ENCODE data around the gene FUT9.

FUT9 gene

GRCh38 chr6:96002576-96002910 lies 13.2 kb upstream of the FUT9 start:
- Histone ChIP-seq H3K27ac (ENCODE audit: low read length) (no peak overlapping the region), H3K9me3 (ENCODE audit: insufficient read depth, low read length) (no peaks in the 10 kb centered on the region), H2AFZ (ENCODE audit: low read depth, low read length) (no peak overlapping the region), H3K79me2 (ENCODE audit: low read length) (no peaks in the 10 kb centered on the region), H3K4me1 (ENCODE audit: low read length) (no peaks in the 10 kb centered on the region), H3K9ac (ENCODE audit: low read length) (no peak overlapping the region), H3K27me3 (ENCODE audit: low read depth, low read length) (no peaks in the 10 kb centered on the region), H3K4me2 (ENCODE audit: low read length) (no peak overlapping the region), H3K4me3 (ENCODE audit: low read length) (no peak overlapping the region), H3K36me3 (replicated peaks; ENCODE audit: low read depth, low read length) (no peaks in the 10 kb centered on the region), H4K20me1 (ENCODE audit: insufficient read depth, low read length) (no peaks in the 10 kb centered on the region)
- TF ChIP-seq EZH2phosphoT487 (IDR thresholded peaks at IDR 0.05; ENCODE audit: low read depth) (no peak), CTCF (IDR thresholded peaks at IDR 0.05; ENCODE audit: low read depth, low read length) (no peak)

- H3K79me2 ChIP-seq (ENCODE audit: low read length) = no peaks in the 10 kb centered on the region
- no peak overlapping the region for H3K27ac ChIP-seq (ENCODE audit: low read length)
- no peak overlapping the region for H3K9ac ChIP-seq (ENCODE audit: low read length)
- H3K27me3 ChIP-seq (ENCODE audit: low read depth, low read length) = no peaks in the 10 kb centered on the region
- no peak overlapping the region for H3K4me3 ChIP-seq (ENCODE audit: low read length)
- H4K20me1 ChIP-seq (ENCODE audit: insufficient read depth, low read length) = no peaks in the 10 kb centered on the region
- no peaks in the 10 kb centered on the region for H3K4me1 ChIP-seq (ENCODE audit: low read length)
- no peak overlapping the region for H2AFZ ChIP-seq (ENCODE audit: low read depth, low read length)
- no peaks in the 10 kb centered on the region for H3K36me3 ChIP-seq (replicated peaks; ENCODE audit: low read depth, low read length)
- H3K9me3 ChIP-seq (ENCODE audit: insufficient read depth, low read length) = no peaks in the 10 kb centered on the region
- TF ChIP-seq CTCF (IDR thresholded peaks at IDR 0.05; ENCODE audit: low read depth, low read length) (no peak), EZH2phosphoT487 (IDR thresholded peaks at IDR 0.05; ENCODE audit: low read depth) (no peak)
- no peak overlapping the region for H3K4me2 ChIP-seq (ENCODE audit: low read length)
These were observed 12.9 kb upstream of the FUT9 start for GRCh38 chr6:96002912-96003311.

- no peak overlapping the region for H3K4me2 ChIP-seq (ENCODE audit: low read length)
- no peaks in the 10 kb centered on the region for H3K4me1 ChIP-seq (ENCODE audit: low read length)
- H3K36me3 ChIP-seq (replicated peaks; ENCODE audit: low read depth, low read length) = no peaks in the 10 kb centered on the region
- H3K9ac ChIP-seq (ENCODE audit: low read length) = no peak overlapping the region
- H3K9me3 ChIP-seq (ENCODE audit: insufficient read depth, low read length) = no peaks in the 10 kb centered on the region
- no peak for TF ChIP-seq EZH2phosphoT487 (IDR thresholded peaks at IDR 0.05; ENCODE audit: low read depth)
- no peak for TF ChIP-seq CTCF (IDR thresholded peaks at IDR 0.05; ENCODE audit: low read depth, low read length)
- no peaks in the 10 kb centered on the region for H3K79me2 ChIP-seq (ENCODE audit: low read length)
- H3K27me3 ChIP-seq (ENCODE audit: low read depth, low read length) = no peaks in the 10 kb centered on the region
- no peak overlapping the region for H2AFZ ChIP-seq (ENCODE audit: low read depth, low read length)
- no peaks in the 10 kb centered on the region for H4K20me1 ChIP-seq (ENCODE audit: insufficient read depth, low read length)
- H3K4me3 ChIP-seq (ENCODE audit: low read length) = no peak overlapping the region
- no peak overlapping the region for H3K27ac ChIP-seq (ENCODE audit: low read length)
These were observed 8.1 kb upstream of the FUT9 start for GRCh38 chr6:96007663-96008062.

GRCh38 chr6:96013531-96013930 lies 2.2 kb upstream of the FUT9 start:
- no peak overlapping the region for H3K27ac ChIP-seq (ENCODE audit: low read length)
- no peaks in the 10 kb centered on the region for H3K4me1 ChIP-seq (ENCODE audit: low read length)
- no peak for TF ChIP-seq EZH2phosphoT487 (IDR thresholded peaks at IDR 0.05; ENCODE audit: low read depth)
- no peak overlapping the region for H3K4me3 ChIP-seq (ENCODE audit: low read length)
- no peaks in the 10 kb centered on the region for H3K79me2 ChIP-seq (ENCODE audit: low read length)
- H3K36me3 ChIP-seq (replicated peaks; ENCODE audit: low read depth, low read length) = no peaks in the 10 kb centered on the region
- no peak overlapping the region for H3K4me2 ChIP-seq (ENCODE audit: low read length)
- H2AFZ ChIP-seq (ENCODE audit: low read depth, low read length) = no peak overlapping the region
- H3K9ac ChIP-seq (ENCODE audit: low read length) = no peak overlapping the region
- no peaks in the 10 kb centered on the region for H4K20me1 ChIP-seq (ENCODE audit: insufficient read depth, low read length)
- H3K9me3 ChIP-seq (ENCODE audit: insufficient read depth, low read length) = no peaks in the 10 kb centered on the region
- H3K27me3 ChIP-seq (ENCODE audit: low read depth, low read length) = no peaks in the 10 kb centered on the region
